Muscle of back (tissue), 11 donors: Measurements from ENCODE around the gene AP1M2. TPM values are rescaled to one million over a fixed set of nuclear protein-coding genes. Genes with fewer than 3 reads are reported as not detected.
"Not testable (repeated sequence)": the region's sequence is repeated elsewhere in the genome, so short reads cannot be mapped to it uniquely, and the experiment has no call there.

Experiments
- DNase-seq, 3 donors: peaks; one replicate each; pipeline versions ENCODE4 v3.0.0 to v3.0.0-alpha.2; 2013
- polyA plus RNA-seq, 10 donors: library from polyadenylated mRNA; unstranded; fragments of 120-200 nt; gene quantifications; one replicate each; pipeline ENCODE4 v1.2.1, GENCODE V29; 2013; ENCODE audit not compliant: insufficient read length in 10 of 10

AP1M2 gene
- polyA plus RNA-seq, 10 donors, result 0.23 to 2.9 (median 0.43) TPM; not detected in 4

GRCh38 chr19:10602330-10603083, 15.4 kb upstream of the AP1M2 start:
- peak; percentile 74 to 86 (median 74) for DNase-seq

- DNase-seq, result no peak
Observed at GRCh38 chr19:10601999-10602329, 14.9 kb upstream of the AP1M2 start.

DNA sequence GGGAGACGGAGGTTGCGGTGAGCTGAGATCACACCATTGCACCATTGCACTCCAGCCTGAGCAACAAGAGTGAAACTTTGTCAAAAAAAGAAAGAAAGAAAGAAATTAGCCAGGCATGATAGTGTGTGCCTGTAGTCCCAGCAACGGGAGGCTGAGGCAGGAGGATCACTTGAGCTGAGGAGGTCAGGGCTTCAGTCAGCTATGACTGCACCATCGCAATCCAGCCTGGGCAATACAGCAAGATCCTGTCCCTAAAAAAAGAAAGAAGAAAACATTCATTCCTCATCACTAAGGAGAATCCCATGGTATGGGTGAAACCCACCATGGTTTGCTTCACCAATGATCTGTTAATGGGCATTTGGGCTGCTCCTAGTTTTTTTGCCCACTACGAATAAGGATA, 13.0 kb upstream of the AP1M2 start:
- DNase-seq, result no peak

DNA sequence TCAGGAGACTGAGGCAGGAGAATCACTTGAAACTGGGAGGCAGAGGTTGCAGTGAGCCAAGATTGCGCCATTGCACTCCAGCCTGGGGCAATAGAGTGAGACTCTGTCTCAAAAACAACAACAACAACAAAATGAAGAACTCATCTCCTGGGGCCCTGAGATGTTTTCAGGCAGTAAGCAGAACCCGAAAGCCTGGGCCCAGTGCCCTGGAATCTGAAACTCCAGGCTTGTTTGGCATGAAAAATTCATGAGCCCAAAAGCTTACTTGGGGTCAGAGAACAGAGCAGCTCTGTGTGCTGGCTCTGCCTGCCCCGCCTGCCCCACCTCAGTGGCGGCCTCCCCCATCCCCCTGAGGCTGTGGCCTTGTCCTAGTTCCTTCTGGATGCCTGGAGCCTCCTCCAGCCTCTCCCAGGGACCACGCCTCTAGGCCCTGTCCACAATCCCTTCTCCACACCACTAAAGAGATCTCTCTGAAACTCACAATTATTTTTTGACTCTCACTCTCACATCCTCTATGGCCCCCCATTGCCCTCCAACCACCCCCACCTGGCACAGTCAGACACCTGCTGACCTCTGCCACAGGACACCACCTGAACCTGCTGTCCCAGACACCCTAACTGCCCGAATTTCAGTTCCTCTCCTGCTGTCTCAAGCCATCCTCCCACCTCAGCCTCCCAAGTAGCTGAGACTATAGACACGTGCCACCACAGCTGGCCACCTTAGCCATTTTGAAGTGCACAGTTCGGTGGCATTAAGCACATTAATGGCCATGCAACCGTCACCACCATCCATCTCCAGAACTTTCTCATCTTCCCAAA, 6.9 kb upstream of the AP1M2 start:
- peak in 1 of 3 donors; percentile 33 for DNase-seq

GRCh38 chr19:10593148-10593547, 6.0 kb upstream of the AP1M2 start:
- no peak for DNase-seq

- no peak for DNase-seq
Observed at GRCh38 chr19:10587839-10588150, 683 bp upstream of the AP1M2 start.

DNA sequence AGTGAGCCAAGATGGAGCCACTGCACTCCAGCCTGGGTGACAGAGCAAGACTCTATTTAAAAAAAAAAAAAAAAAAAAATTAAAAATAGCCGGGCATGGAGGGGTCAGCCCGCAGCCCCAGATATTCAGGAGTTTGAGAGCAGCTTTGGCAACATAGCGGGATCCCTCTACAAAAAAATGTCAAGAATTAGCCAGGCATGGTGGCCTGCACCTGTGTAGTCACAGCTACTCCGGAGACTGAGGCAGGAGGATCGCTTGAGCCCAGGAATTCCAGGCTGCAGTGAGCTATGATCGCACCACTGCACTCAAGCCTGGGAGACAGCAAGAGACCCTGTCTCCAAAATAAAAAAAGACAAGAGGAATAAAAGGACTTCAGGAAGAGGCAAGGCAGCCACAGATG, 716 bp downstream of the AP1M2 start:
- no peak for DNase-seq

- DNase-seq, result no peak
Observed at GRCh38 chr19:10583036-10583776, 3.9 kb downstream of the AP1M2 start.

DNA sequence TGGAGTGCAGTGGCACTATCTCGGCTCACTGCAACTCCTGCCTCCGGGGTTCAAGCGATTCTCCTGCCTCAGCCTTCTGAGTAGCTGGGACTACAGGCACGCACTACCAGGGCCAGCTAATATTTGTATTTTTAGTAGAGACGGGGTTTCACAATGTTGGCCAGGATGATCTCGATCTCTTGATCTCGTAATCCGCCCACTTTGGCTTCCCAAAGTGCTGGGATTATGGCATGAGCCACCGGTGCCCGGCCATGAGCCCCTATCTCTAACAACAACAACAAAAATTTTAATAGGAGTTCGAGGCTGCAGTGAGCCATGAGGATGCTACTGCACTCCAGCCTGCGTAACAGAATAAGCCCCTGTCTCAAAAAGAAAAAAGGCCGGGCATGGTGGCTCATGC, 5.0 kb downstream of the AP1M2 start:
- no peak for DNase-seq

- DNase-seq, result peak; percentile 85 to 94 (median 88)
Observed at GRCh38 chr19:10580979-10581631, 6.0 kb downstream of the AP1M2 start.

DNA sequence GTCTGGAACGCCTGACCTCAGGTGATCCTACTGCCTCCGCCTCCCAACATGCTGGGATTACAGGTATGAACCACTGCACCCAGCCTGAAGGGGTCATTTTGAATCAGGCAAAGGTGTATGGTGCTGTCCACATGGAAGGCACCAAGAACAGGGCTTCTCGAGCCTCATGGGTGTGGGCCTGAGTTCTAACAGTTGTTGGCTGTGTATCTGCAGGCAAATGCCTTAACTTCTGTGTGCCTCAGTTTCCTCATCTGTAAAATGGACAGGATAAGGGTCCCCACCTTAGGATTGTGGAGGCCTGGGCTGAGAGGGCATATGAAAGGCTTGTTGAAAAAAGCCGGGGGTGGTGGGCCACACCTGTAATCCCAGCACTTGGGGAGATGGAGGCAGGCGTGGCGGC, 9.2 kb downstream of the AP1M2 start:
- DNase-seq, result no peak

DNA sequence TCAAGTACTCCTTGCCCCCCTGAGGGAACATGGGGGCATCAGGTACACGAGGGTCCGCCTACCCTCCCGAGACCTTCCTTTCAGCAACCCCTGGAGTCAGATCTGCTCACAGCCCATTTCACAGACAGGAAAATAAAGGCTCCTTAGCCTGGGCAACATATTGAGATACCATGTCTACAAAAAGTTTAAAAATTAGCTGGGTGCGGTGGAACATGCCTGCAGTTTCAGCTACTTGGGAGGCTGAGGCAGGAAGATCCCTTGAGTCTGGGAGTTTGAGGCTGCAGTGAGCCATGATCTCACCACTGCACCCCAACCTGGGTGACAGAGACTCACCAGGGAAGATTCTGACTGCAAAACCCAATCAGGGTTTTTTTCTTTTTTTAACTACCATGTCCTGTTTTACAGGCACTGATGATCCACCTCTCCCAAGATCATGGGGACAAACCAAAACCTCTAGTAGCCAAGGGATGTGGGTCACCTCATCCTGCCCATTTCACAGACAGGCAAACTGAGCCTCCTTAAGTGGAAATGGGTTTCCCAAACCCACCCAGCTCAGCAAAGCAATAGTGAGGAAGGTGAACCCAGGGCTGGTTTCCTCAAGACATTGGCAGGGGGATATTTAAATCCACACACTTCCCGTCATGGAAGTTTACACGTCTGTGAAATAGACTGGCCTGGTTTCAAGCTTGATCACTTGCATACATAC, 11.9 kb downstream of the AP1M2 start:
- no peak for DNase-seq

DNA sequence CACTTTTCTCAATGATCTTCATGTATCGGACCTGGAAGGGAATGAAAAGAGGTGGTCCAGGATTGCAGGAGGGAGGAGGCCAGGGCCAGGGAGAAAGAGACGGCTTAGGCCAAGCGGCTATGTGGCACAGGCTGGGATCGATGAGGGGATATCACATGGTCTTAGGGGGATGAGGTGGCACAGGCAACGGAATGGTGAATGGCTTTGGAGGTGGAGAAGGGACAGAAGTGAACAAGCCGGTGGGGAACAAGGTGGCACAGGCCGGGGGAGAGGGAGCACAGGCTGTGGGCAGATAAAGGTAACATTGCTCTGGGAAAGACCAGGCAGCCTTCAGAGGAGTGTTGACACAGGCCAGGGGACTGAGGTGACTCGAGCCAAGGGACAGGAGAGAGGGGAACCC, 12.7 kb downstream of the AP1M2 start:
- no peak for DNase-seq

DNA sequence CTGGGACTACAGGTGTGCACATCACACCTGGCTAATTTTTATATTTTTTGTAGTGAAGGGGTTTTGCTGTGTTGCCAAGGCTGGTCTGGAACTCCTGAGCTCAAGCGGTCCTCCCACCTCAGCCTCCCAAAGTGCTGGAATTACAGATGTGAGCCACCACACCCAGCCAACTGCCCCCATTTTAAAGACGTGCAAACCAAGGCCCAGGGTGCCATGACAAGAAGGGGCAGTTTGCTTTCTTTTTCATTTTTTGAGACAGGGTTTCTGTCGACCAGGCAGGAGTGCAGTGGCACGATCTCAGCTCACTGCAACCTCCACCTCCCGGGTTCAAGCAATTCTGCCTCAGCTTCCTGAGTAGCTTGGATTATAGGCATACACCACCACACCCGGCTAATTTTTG, 13.3 kb downstream of the AP1M2 start:
- not testable (repeated sequence) for DNase-seq

DNA sequence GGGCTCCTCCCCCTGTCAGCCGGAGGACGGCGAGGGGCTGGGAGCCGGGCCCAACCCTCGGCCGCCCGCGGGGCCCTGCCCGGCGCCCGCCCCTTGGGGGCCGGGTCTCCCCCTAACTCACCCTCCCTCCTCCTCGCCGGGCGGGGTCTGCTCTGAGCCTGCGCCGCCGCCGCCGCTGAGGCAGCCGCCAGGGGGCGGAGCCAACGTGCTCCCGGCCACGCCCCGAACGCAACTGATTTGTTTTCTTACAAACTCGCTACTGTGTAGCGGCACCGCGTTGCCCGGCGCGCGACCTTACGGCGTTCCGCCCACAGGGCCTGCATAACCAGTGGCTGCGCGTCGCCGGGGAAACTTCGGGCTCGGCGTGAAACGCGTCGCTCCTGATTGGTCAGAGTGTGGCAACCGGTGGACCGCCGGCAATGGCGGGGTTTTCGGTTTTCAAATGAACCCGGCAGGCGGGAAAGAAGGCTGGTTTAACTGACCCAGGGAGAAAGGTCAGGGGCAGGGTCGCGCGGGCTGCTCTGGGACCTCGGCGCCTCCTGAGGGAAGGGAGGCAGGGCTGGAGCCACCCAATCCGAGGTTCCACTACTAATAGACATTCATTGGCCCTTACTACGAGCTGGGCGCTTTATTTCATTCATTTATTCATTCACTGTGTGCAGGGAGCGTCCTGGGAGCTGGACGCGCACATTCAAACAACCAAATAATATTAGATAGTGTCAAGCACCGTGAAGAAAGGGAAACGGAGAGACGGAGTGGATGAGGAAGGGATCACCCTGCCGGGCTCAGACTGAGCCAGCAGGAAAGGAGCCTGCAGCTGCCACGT, 18.1 kb downstream of the AP1M2 start, which contains the start of gene CDKN2D:
CDKN2D (minus strand) TSS at position 154 of the 826 bp plus-strand sequence. CDS start 326 bp downstream, outside the sequence.
- DNase-seq, result peak; percentile 99 to 100 (median 100)

GRCh38 chr19:10568062-10568825, 18.9 kb downstream of the AP1M2 start:
- no peak for DNase-seq

DNA sequence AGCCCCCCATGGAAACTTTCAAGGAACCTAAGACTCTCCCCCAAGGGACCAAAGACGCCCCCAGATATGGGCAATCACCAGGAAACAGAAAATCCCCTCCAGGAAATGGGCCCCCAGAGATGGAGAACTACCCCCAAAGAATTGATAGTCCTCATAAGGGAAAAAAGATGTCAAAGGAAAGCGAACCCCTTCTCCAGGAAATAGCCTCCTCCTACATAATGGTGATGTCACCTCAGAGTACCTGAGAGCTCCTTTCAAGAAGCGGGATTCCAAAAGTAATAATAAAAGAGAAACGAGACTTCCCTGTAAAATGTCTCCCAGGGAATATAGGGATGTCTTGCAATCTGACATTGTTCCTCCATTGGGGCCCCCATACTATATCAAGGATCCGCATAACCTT, 19.5 kb downstream of the AP1M2 start:
- DNase-seq, result no peak

GRCh38 chr19:10566658-10567410, 20.3 kb downstream of the AP1M2 start:
- DNase-seq, result no peak

DNA sequence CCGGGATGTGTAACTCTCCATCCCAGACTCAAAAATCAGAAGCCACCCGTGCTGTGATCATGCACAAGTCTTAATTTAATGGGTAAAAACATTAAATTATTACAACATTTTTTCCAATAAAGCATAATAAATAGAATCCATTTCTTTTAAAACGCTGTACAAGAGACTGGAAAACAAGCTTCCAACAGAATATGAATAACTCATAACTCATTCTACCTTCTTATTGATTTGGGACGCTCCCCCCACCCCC, 20.8 kb downstream of the AP1M2 start:
- DNase-seq, result no peak
